ENCODE measurements around the gene PLD1.
"Not testable (repeated sequence)": the region's sequence is repeated elsewhere in the genome, so short reads cannot be mapped to it uniquely, and the experiment has no call there.

Gene PLD1

GRCh38 chr3:171815973-171816595, 5.8 kb upstream of the PLD1 start:
- no peak for DNase-seq

GRCh38 chr3:171814662-171815061, 4.4 kb upstream of the PLD1 start:
- DNase-seq = not testable (repeated sequence)

- no peak for DNase-seq
Measured at GRCh38 chr3:171813897-171814460, 3.7 kb upstream of the PLD1 start.

GRCh38 chr3:171813278-171813896, 3.1 kb upstream of the PLD1 start:
- no peak for DNase-seq

GRCh38 chr3:171812811-171813210, 2.5 kb upstream of the PLD1 start:
- no peak for DNase-seq

GRCh38 chr3:171811913-171812335, 1.6 kb upstream of the PLD1 start:
- DNase-seq = no peak

GRCh38 chr3:171811295-171811912, 1.1 kb upstream of the PLD1 start:
- no peak for DNase-seq

- DNase-seq = no peak
Measured at GRCh38 chr3:171810629-171811294, 479 bp upstream of the PLD1 start.

- no peak for DNase-seq
Measured at GRCh38 chr3:171809611-171809860, 747 bp downstream of the PLD1 start.

- no peak for DNase-seq
Measured at GRCh38 chr3:171807806-171808205, 2.5 kb downstream of the PLD1 start.

- no peak for DNase-seq
Measured at GRCh38 chr3:171807129-171807675, 3.1 kb downstream of the PLD1 start.

GRCh38 chr3:171806200-171807128, 3.8 kb downstream of the PLD1 start:
- no peak for DNase-seq

- DNase-seq = no peak
Measured at GRCh38 chr3:171805687-171806086, 4.6 kb downstream of the PLD1 start.

- no peak for DNase-seq
Measured at GRCh38 chr3:171804618-171805389, 5.5 kb downstream of the PLD1 start.

GRCh38 chr3:171803044-171803443, 7.2 kb downstream of the PLD1 start:
- DNase-seq = no peak

GRCh38 chr3:171802590-171802956, 7.7 kb downstream of the PLD1 start:
- no peak for DNase-seq

GRCh38 chr3:171801738-171802589, 8.3 kb downstream of the PLD1 start:
- no peak for DNase-seq

- no peak for DNase-seq
Measured at GRCh38 chr3:171799501-171799900, 10.8 kb downstream of the PLD1 start.

- no peak for DNase-seq
Measured at GRCh38 chr3:171797873-171798272, 12.4 kb downstream of the PLD1 start.

GRCh38 chr3:171797265-171797679, 13.0 kb downstream of the PLD1 start:
- DNase-seq = no peak
